Measurements from ENCODE around the gene JARID2.

JARID2 gene

DNA sequence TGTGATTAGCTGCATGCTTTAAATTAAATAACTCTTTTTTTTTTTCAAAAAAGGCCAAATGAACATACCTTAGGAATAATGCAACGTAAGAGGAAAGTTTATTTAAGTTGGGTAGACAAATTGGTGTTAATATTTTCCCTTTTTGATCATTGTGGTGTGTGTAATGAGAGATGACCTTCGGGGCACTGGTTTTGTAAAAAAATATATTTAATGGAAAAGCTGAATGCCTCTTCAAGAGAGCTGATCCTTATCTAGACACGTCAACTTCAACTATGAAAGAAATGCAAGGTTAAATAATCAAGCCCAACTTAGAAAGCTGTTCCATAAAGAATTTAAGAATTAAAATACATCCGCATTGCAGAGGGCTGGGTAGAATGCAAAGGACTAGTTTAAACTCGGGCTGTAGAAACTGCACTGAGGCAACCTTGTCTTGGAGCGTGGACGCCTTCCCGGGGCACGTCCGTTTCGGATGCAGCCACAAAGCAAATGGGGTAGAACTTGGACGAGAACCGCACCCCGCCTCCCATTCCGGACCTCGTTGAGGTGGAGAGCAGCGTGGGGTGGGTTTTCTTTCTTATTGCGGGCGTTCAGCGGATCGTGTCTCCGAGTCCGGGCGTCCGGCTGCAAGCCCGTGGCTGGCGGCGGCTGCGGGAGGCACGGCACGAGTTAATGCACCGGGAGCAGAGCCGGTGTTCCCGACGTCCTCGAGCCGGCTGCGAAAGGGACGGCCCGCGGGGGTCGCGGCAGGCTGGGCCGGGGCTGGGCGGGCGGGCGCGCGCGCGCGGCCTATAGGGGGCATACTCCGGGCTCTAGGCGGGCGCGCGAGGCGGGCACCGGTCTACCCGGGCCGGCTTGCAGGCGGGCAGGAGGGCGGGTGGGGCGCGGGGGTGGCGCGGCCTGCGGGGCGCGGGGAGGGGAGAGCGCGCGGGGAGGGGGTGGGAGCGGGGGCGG, 1.9 kb downstream of the JARID2 start:
- peak; percentile 47 for DNase-seq

- peak; percentile 96 for DNase-seq
Observed at GRCh38 chr6:15248451-15249370, 2.8 kb downstream of the JARID2 start.

- DNase-seq: no peak
Observed at GRCh38 chr6:15249371-15250019, 3.6 kb downstream of the JARID2 start.

DNA sequence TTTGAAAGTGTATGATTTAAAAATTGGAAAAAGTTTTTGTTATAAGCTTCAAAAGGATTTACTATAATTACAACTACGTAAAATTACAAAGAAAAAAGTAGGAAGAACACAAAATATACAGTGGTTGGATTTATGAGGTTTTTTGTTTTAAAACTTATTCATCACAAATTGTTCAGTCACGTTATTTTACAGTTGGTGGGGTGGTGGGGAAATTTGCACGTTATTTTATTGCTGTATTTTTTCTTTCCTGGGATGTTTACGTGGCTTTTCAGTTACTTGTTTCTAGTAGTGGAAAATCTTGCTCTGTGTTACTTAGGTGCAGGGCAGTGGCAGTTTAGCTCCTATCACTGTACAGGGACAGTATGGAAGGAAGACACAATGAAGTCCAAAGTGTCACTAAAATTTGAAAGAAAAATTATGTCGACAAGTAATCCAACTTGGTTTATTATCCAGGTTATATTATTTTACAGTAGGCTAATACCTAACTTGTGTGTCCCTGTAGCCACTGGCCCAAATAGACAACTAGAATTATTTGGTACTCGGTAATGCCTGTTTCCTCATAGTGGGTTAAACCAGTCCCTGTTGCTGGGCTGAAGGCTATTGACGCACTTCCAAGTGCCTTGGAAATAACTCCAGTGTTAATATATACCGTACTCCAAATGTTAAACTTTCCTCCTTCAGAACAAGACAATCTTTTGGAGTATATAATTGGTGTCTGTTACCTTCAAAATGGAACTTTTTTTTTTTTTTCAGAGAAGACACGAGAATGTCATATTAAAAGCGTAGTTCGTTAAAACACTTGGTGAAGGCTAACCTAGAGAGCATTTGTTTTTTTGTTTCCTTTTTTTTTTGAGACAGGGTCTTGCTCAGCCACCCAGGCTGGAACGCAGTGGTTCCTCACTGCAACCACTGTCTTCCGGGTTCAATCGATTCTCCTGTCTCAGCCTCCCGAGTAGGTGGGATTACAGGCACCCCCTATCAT, 4.6 kb downstream of the JARID2 start:
- no peak for DNase-seq

DNA sequence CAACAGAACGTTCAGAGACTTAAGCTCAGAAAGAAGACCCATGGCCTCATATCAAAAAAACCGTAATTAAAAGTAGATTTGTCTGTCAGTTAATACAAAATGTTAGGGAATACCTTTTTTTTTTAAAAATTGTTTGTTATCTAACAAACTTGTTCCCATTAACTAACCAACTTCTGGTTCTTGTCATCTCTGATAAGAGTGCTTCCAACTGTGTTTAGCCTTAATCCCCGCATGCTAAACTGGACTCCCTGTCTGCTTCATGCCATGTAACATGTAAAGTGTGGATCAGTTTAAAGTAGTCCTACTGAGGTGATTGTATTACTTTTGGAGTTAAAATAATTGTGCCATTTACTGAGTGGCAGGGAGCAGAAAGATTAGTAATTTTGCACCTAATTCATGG, 6.3 kb downstream of the JARID2 start:
- no peak for DNase-seq

- DNase-seq: no peak
Observed at GRCh38 chr6:15253203-15254022, 7.5 kb downstream of the JARID2 start.

GRCh38 chr6:15254070-15254975, 8.5 kb downstream of the JARID2 start:
- no peak for DNase-seq

GRCh38 chr6:15255481-15255880, 9.6 kb downstream of the JARID2 start:
- no peak for DNase-seq

- no peak for DNase-seq
Observed at GRCh38 chr6:15255909-15256395, 10.1 kb downstream of the JARID2 start.

DNA sequence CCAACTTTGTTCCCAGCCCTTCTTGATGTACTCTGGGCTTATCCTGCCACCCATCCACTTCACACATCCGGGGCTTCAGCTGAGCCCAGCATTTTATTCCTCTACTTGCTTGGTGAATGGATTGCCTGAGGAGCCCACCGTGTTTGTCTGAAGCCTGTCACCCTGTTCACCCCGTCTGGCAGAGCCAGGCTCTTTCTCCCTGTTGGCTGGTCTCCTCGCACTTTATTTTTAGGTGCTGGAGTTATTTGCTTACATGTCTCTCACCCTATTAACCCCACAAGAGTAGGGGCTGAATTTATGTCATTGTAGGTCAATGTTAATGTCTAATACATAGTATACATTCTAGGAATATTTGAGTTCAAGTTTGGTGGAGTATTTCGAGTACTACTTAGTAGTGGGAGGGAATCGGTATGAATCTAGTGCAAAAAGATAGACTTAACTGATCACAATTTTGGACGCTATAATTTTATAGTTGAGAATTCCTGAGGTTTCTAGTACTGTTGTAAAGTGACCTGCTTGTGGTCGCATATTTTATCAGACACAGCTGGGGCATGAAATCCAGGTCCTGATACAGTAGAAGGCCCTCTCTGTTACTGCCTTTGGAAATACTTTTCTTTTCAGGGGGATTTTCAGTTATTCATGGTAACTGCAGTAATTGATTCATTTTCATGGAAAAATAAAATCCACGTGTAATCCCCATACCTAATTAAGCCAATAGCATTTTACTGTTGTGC, 10.8 kb downstream of the JARID2 start:
- DNase-seq: no peak

- no peak for DNase-seq
Observed at GRCh38 chr6:15257357-15258132, 11.7 kb downstream of the JARID2 start.

DNA sequence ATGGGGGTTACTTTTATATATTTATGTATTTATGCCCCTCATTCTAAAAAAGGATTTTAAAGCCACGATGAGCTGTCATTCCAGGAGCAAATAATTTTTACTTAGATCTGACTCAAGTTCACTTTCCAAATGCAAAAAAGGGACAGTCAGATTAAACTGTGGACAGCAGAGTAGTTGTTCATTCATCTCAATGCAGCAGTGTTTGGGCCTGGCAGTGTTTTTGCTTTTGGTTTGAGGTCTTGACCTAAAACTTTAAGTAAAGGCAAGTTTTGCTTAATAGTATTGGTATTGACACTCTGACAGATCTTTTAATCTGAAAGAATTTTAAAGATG, 13.9 kb downstream of the JARID2 start:
- no peak for DNase-seq

- no peak for DNase-seq
Observed at GRCh38 chr6:15260099-15260821, 14.4 kb downstream of the JARID2 start.

DNA sequence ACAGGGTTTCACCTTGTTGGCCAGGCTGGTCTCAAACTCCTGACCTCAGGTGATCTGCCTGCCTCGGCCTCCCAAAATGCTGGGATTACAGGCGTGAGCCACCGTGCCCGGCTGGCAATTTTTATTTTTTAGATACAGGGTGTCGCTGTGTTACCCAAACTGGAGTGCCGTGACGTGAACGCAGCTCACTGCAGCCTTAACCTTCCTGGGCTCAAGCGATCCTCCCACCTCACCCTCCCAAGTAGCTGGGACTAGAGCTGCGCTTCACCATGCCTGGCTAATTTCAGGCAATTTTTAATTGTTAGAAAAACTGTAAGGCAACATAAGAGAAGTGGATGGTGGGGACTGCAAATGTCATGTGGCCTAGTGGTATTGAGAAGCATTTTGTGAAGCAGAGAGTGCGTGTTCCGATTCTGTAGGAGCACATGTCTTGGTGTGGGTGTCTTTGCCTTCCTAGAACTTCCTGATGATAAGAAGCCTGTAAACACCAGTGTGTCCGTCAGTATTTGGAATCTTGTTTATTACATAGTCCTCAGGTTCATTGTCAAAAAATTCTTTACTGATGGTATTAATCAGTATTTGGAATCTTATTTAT, 18.0 kb downstream of the JARID2 start:
- DNase-seq: no peak

DNA sequence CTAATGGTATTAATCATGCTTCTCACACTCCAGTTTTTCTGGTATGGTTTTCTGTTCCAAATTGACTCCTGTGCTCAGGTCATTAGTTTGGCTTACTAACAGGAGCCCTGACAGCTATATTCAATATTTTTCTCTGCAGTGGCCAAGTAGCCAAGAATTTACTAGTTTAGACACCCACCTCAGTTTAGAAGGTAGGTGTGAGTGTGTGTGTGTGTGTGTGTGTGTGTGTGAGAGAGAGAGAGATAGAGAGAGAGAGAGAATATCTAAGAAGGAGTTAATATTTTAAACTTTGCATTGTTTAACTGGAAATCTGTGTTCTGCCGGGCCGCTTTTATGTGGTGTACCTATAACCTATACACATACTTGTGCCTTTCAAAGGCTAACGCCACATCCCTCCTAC, 18.5 kb downstream of the JARID2 start:
- DNase-seq: no peak

DNA sequence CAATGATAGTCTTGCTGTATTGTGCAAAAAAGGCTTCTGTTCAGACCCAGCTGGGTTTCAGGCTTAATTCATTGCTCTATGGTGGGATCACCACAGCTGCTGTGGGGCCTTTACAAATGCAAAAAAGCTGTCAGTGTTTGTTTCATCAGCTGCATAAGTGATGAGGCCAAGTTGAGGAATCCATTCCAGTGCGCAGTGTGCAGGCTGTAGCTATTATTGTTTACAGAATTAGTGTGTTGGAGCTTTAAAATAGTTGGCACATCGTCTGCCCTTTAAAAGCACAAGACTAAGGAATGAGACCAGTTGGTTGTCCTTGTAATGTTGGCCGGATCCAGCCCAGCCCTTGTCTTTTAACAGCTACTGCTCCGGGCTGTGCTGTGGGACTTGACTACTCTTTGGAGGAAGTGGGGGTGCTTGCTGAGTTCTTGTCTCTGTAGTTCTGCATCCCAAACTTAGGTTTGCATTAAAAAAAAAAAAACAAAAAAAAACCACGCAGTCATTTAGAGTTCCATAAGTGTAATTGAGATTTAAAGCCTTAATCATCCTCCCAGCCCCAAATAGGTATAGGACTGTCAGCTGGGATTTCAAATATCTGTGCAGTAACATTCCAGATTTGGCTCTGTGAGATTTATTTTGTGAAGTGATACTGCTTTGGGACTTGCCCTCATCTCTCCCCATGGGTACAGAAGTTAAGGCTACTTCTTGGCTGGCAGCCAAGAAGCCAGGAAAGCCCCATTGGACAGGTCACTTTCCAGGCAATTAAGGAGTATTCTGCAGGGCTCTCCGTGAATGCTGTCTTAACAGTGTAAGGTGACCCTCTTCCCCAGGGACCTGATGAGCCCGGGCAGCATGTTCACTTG, 19.3 kb downstream of the JARID2 start:
- no peak for DNase-seq

Measured in activated CD4-positive, alpha-beta T cell treated with anti-CD3 and anti-CD28 coated beads for 1 hour (primary cell).